Measurements from ENCODE around the gene PAPLN.

PAPLN gene

DNA sequence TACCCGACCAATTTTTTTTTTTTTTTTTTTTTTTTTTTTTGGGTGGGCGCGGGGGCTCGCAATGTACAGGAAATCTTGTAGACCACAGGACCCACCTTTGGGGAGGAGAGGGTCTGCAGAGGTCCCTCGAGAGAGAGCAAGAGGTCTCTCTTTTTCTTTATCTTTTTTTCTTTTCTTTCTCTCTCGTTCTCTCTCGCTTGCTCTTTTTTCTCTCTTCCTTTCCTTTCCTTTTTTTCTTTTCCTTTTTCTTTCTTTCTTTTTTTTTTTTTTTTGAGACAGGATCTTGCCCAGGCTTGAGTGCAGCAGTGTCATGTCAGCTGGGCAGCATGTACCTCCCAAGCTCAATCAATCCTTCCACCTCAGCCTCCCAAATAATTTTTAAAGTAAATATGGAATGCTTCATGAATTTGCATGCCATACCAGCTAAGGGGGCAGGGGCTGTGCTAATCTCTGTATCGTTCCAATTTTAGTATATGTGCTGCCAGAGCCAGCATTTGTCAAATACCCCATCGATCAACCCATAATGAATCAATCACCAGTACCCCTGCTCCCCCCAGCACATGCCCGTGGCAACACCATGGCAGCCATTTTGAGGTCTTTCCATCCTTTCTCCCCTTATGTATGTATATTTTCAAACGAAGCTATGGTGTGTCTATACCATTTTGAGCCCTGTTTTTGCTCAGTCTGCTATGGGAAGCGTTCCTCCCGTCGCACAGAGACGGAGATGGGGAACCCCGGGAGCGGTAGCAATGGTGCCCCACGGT, 9.3 kb downstream of the PAPLN start:
- DNase-seq = no peak

DNA sequence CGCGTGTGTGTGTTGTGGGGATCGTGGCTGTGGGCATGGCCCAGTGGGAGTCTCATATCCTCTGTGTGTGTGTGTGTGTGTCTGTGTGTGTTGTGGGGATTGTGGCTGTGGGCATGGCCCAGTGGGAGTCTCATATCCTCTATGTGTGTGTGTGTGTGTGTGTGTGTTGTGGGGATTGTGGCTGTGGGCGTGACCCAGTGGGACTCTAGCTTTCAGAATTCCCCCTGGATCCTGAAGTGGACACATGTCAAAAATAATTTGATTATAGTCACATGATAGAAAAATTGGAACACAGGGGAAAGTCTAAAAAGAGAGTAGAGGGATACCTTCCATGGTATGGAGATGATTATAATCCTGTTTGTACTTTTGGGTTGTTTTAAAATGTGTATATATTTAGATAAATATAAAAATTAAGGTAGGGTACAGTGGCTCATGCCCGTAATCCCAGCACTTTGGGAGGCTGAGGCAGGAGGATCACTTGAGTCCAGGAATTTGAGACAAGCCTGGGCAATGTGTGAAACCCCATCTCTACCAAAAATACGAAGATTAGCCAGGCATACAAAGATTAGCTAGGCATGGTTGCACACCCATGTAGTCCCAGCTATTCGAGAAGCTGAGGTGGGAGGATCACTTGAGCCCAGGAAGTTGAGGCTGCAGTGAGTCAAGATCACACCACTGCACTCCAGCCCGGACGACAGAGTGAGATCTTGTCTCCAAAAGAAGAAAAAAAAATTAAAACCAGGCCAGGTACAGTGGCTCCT, 11.0 kb downstream of the PAPLN start:
- no peak for DNase-seq

DNA sequence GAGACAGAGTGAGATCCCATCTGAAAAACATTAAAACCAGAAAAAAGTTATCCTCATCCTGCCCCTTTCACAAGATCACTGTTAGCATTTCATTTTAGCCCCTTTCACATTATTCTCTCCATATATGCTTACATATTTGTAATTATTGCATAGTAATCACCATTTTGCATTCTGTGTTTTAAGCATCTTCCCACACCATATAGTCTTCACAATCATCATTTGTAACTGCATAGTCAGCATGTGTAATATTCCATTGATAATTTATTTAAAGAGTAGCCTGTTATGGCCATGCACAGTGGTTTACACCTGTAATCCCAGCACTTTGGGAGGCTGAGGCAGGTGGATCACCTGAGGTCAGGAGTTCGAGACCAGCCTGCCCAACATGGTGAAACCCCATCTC, 11.8 kb downstream of the PAPLN start:
- DNase-seq = no peak

GRCh38 chr14:73249564-73250316, 12.4 kb downstream of the PAPLN start:
- DNase-seq = no peak

DNA sequence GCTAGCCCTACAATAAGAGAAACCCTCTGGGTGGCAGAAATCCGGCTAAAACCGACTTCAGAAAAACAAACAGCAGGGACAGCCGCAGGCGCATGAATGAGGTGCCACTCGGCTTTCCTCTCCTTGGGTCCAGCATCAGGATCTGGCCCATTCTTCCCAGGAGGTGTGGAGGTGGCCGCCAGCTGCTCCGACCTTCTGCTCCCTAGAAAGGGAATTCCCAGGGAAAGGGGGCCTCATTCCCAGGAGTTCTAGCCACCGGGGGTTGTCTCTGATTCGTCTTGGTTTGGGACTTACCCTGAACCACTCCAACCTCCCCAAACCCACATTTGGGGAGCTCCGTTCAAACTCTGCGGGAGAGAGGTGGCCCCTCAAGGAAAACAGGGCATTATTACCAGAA, 13.0 kb downstream of the PAPLN start:
- no peak for DNase-seq

- no peak for DNase-seq
Observed at GRCh38 chr14:73250781-73251500, 13.6 kb downstream of the PAPLN start.

GRCh38 chr14:73251516-73252215, 14.4 kb downstream of the PAPLN start:
- no peak for DNase-seq

GRCh38 chr14:73252491-73253322, 15.4 kb downstream of the PAPLN start:
- no peak for DNase-seq

GRCh38 chr14:73253323-73253610, 16.0 kb downstream of the PAPLN start:
- DNase-seq = no peak

DNA sequence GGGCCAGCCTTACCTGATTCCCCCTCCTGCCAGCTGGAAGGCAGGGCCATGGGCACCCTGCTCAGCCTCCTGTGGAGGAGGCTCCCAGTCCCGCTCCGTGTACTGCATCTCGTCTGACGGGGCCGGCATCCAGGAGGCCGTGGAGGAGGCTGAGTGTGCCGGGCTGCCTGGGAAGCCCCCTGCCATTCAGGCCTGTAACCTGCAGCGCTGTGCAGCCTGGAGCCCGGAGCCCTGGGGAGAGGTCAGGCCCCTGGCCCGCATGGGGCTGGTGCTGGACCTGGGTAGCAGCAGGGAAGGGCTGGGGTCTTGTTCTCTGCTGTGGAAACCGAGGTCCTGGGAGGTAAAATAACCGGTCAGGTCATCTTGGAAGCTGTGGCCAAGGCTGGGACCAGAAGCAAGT, 16.4 kb downstream of the PAPLN start:
- no peak for DNase-seq

- no peak for DNase-seq
Observed at GRCh38 chr14:73254247-73255004, 17.1 kb downstream of the PAPLN start.

GRCh38 chr14:73255005-73255400, 17.7 kb downstream of the PAPLN start:
- no peak for DNase-seq

DNA sequence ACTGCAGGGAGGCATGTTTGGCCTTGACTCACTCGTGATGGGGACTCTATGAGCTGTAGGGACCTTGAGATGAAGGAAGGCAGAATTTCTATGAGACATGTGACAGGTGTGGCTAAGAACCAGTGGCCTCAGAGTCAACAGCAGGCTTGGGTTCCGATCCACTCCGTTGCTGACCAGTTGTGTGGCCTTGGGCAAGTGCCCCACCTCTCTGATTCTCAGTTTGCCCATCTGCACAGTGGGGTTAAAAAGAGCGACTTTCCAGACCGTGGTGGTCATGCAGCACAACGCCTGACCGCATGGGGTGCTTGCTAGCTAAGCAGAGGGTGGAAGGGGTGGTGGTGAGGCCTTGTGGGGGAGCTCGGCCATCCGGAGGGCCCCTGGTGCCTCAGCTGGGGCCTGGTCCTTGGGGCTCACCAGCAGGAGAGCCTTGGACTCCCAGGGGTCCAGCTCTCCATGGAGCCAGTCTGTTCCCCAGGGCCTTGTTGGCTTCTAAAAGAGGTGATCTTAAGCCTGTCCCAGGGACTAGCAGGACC, 18.5 kb downstream of the PAPLN start:
- no peak for DNase-seq

DNA sequence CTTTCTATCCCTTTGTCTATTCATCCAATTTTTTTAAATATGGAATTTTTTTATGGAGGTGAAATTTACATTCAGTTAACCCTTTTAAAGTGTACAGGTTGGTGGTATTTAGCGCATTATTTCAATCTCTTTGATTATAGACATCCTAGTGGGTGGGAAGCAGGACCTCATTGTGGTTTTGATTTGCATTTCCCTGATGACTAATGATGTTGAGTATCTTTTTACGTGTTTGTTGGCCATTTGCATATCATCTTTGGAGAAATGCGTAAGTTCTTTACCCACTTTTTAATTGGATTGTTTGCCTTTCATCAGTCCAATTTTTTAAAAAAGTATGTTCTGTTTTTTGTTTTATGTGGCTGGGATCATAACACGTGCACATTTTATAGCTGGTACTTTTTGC, 20.8 kb downstream of the PAPLN start:
- DNase-seq = no peak

- DNase-seq = no peak
Observed at GRCh38 chr14:73258845-73259611, 21.7 kb downstream of the PAPLN start.

- DNase-seq = no peak
Observed at GRCh38 chr14:73259837-73260236, 22.5 kb downstream of the PAPLN start.

DNA sequence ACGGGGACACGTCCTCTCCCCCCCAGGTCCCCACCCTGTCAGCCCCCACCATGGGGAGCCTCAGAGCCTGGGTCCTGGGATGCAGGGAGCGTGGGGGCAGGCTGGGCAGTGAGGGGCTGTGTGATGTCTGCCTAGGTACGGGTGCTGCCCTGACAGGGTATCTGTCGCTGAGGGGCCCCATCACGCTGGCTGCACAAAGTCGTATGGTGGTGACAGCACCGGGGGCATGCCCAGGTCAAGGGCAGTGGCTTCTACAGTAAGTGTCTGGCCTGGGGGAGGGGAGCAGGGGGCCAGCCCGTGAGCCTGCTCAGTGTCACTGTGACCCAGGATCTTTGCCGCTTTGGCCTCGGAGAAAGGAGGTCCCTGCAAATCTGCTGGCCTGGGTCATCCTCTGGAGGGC, 23.3 kb downstream of the PAPLN start:
- DNase-seq = no peak

GRCh38 chr14:73261075-73261474, 23.8 kb downstream of the PAPLN start:
- no peak for DNase-seq

- DNase-seq = no peak
Observed at GRCh38 chr14:73261520-73262426, 24.5 kb downstream of the PAPLN start.
